Prostate gland (tissue), 2 donors: Measurements from ENCODE around the gene BEX4.

Experiments
- POLR2A ChIP-seq: fragments of 450-650 bp; IDR thresholded peaks from one replicate; pipeline ENCODE4 v1.6.1; 2016; ENCODE audit warnings: antibody characterized with exemption, mild to moderate bottlenecking
- POLR2AphosphoS5 ChIP-seq: sonication (generic); formaldehyde crosslinking; IDR thresholded peaks from one replicate; pipeline ENCODE4 v1.6.1; 2017; ENCODE audit warnings: antibody characterized with exemption
- TF ChIP-seq, protein P1 (sequence below), 4 experiments: fragments of 200-600 bp in 2 of 4; fragments of 450-650 bp in 2 of 4; sonication (generic) in 2 of 4; IDR thresholded peaks; 1 replicate in 3 of 4; 2 replicates in 1 of 4; pipeline ENCODE4 v1.5.1; 2016 to 2019; ENCODE audit warnings: antibody characterized with exemption in 4 of 4, mild to moderate bottlenecking in 2 of 4, moderate library complexity in 2 of 4

DNA sequence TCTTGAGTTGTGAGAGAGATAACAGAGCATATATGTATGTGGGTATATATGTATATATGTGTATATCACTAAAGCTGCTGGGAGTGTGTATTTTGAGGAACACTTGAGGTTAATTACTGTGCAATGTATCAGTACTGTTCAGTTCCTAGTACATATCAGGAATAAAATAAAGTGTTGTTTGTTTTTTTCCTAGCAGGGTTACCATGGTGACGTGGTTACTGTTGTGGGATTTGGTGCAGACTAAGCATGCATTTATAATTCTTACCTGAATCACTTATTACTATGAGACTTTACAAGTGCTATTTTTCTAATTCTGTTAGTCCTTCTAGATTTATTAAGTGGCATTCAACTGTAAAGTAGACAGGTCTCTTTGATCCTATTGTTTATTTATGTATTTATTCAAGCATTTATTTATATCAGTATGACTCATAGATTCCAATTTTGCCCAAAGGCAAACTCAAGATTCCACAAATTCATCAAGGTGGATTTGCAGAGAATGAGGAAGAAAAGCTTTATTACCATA is 26.9 kb upstream of the BEX4 start:
- TF ChIP-seq, protein P1, sequence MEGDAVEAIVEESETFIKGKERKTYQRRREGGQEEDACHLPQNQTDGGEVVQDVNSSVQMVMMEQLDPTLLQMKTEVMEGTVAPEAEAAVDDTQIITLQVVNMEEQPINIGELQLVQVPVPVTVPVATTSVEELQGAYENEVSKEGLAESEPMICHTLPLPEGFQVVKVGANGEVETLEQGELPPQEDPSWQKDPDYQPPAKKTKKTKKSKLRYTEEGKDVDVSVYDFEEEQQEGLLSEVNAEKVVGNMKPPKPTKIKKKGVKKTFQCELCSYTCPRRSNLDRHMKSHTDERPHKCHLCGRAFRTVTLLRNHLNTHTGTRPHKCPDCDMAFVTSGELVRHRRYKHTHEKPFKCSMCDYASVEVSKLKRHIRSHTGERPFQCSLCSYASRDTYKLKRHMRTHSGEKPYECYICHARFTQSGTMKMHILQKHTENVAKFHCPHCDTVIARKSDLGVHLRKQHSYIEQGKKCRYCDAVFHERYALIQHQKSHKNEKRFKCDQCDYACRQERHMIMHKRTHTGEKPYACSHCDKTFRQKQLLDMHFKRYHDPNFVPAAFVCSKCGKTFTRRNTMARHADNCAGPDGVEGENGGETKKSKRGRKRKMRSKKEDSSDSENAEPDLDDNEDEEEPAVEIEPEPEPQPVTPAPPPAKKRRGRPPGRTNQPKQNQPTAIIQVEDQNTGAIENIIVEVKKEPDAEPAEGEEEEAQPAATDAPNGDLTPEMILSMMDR (IDR thresholded peaks at IDR 0.05) = no peak
- TF ChIP-seq POLR2A = no peak
- TF ChIP-seq POLR2AphosphoS5 = no peak
